HCT116 (cell line): ENCODE data around the gene LRRTM2. TPM values are rescaled to one million over a fixed set of nuclear protein-coding genes. Genes with fewer than 3 reads are reported as not detected.

Experiments
- ATAC-seq: fragments of 200-7000 bp; cut with Tn5 transposase; 2 replicates; pipeline ENCODE4 v1.9.1; 2020; ENCODE audit warnings: mild to moderate bottlenecking, moderate library complexity
- BruUV-seq: library from RNA; stranded (reverse); fragments of 400-500 nt; replicated peaks from 2 replicates; lab custom pipeline; 2021; lab: Mats Ljungman, UMichigan
- CTCF ChIA-PET: fragments of 300-600 bp; sonication (Branson Sonifier 250); formaldehyde crosslinking; loops from one replicate; lab custom pipeline; 2021; ENCODE audit warnings: antibody characterized with exemption; lab: Charles Lee
- POLR2A ChIA-PET: fragments of 300-600, 350-600 bp; sonication (Branson Sonifier 250); formaldehyde crosslinking; loops from one replicate; lab custom pipeline; 2021; ENCODE audit warnings: antibody characterized with exemption; lab: Charles Lee
- RAD21 ChIA-PET, 2 experiments: fragments of 300-600 bp; sonication (Branson Sonifier 250); formaldehyde crosslinking; loops; one replicate each; lab custom pipeline; 2023; ENCODE audit warnings: low total read pairs in 2 of 2; ENCODE audit not compliant: uncharacterized antibody in 2 of 2, unreplicated experiment in 2 of 2, low non-redundant PET in 1 of 2; lab: Charles Lee
- DNase-seq: peaks from one replicate; pipeline ENCODE4 v3.0.0-alpha.2; 2010; ENCODE audit warnings: low read depth, low spot score
- H2AFZ ChIP-seq: fragments of 200-600 bp; shearing (Covaris generic), sonication (generic); 2 replicates; pipeline ENCODE4 v1.6.1; 2017; ENCODE audit warnings: low read depth, mixed run types, mixed read lengths, antibody characterized with exemption, low read length; ENCODE audit not compliant: poor library complexity, severe bottlenecking
- H3K27ac ChIP-seq: 2 replicates; pipeline ENCODE4 v1.5.1; 2012; ENCODE audit warnings: low read depth, low read length
- H3K27me3 ChIP-seq: fragments of 200-600 bp; sonication (generic); 2 replicates; pipeline ENCODE4 v1.6.1; 2016; ENCODE audit warnings: mixed run types, low read length, mixed read lengths; ENCODE audit not compliant: insufficient read depth
- H3K36me3 ChIP-seq, 2 experiments: fragments of 200-500 bp in 1 of 2; fragments of 200-600 bp in 1 of 2; sonication (Bioruptor generic) in 1 of 2; sonication (generic) in 1 of 2; 2 replicates each; pipeline versions ENCODE4 v1.5.1 to v1.6.1; 2014 to 2016; ENCODE audit warnings: low read length in 2 of 2, inconsistent platforms in 1 of 2, mixed read lengths in 1 of 2, mixed run types in 1 of 2; ENCODE audit not compliant: insufficient read depth in 2 of 2, control insufficient read depth in 1 of 2
- H3K4me1 ChIP-seq, 2 experiments: fragments of 200-600 bp in 1 of 2; sonication (generic) in 1 of 2; 2 replicates each; pipeline versions ENCODE4 v1.5.1 to v1.6.1; 2012 to 2017; ENCODE audit warnings: low read length in 2 of 2, inconsistent platforms in 1 of 2, mild to moderate bottlenecking in 1 of 2, mixed read lengths in 1 of 2, mixed run types in 1 of 2, moderate library complexity in 1 of 2; ENCODE audit not compliant: insufficient read depth in 2 of 2, control insufficient read depth in 1 of 2
- H3K4me2 ChIP-seq: fragments of 200-600 bp; sonication (generic); 2 replicates; pipeline ENCODE4 v1.6.1; 2017; ENCODE audit warnings: mixed run types, low read length, mixed read lengths
- H3K4me3 ChIP-seq, 2 experiments: fragments of 200-600 bp in 1 of 2; sonication (generic) in 1 of 2; replicated peaks in 1 of 2; 2 replicates each; pipeline ENCODE4 v1.5.1; 2011 to 2016; ENCODE audit warnings: low read length in 2 of 2, control low read depth in 1 of 2, low read depth in 1 of 2, mild to moderate bottlenecking in 1 of 2, mixed read lengths in 1 of 2, mixed run types in 1 of 2
- H3K79me2 ChIP-seq: fragments of 200-600 bp; sonication (generic); 2 replicates; pipeline ENCODE4 v1.6.1; 2017; ENCODE audit warnings: mild to moderate bottlenecking, mixed run types, low read length, moderate library complexity, mixed read lengths; ENCODE audit not compliant: insufficient read depth
- H3K9ac ChIP-seq: fragments of 200-600 bp; sonication (generic); 2 replicates; pipeline ENCODE4 v1.6.1; 2016; ENCODE audit warnings: low read length, mixed read lengths
- H3K9me2 ChIP-seq: fragments of 200-600 bp; sonication (generic), shearing (Covaris generic); 2 replicates; pipeline ENCODE4 v1.6.1; 2017; ENCODE audit warnings: mixed run types, mild to moderate bottlenecking, moderate library complexity; ENCODE audit not compliant: insufficient read depth
- H3K9me3 ChIP-seq, 2 experiments: fragments of 200-500 bp in 1 of 2; fragments of 200-600 bp in 1 of 2; sonication (Bioruptor generic) in 1 of 2; sonication (generic) in 1 of 2; 2 replicates each; pipeline ENCODE4 v1.6.1; 2014 to 2017; ENCODE audit warnings: low read length in 2 of 2, mixed read lengths in 2 of 2, inconsistent platforms in 1 of 2, low read depth in 1 of 2, mild to moderate bottlenecking in 1 of 2, mixed run types in 1 of 2, moderate library complexity in 1 of 2; ENCODE audit not compliant: control insufficient read depth in 1 of 2, insufficient read depth in 1 of 2
- H4K20me1 ChIP-seq: fragments of 200-600 bp; sonication (generic), shearing (Covaris generic); 2 replicates; pipeline ENCODE4 v1.6.1; 2017; ENCODE audit warnings: mixed run types, mild to moderate bottlenecking, moderate library complexity; ENCODE audit not compliant: insufficient read depth
- CEBPB ChIP-seq: IDR thresholded peaks from 2 replicates; pipeline ENCODE4 v1.6.1; 2012; ENCODE audit warnings: low read depth
- EZH2 ChIP-seq: fragments of 200-600 bp; sonication (generic); IDR thresholded peaks from 2 replicates; pipeline ENCODE4 v1.6.1; 2017; ENCODE audit warnings: antibody characterized with exemption, mixed run types
- FOSL1 ChIP-seq: IDR thresholded peaks from 2 replicates; pipeline ENCODE4 v1.6.1; 2012; ENCODE audit warnings: low read depth
- SP1 ChIP-seq: IDR thresholded peaks from 2 replicates; pipeline ENCODE4 v1.6.1; 2012; ENCODE audit warnings: low read depth
- SRF ChIP-seq: IDR thresholded peaks from 2 replicates; pipeline ENCODE4 v1.6.1; 2012; ENCODE audit warnings: low read depth
- intact Hi-C: fragments of 100-400 bp; cut with micrococcal nuclease; formaldehyde crosslinking; loops from 2 replicates; pipeline ENCODE4 v1.10.0; 2022
- total RNA-seq: library from RNA; stranded (reverse); gene quantifications from one replicate; pipeline ENCODE4 v1.2.1, GENCODE V29; 2021; ENCODE audit not compliant: unreplicated experiment
- TF ChIP-seq, protein P1 (sequence below): IDR thresholded peaks from 2 replicates; pipeline ENCODE4 v1.6.1; 2012
- TF ChIP-seq, protein P2 (sequence below): IDR thresholded peaks from 2 replicates; pipeline ENCODE4 v1.6.1; 2012

Gene LRRTM2
- total RNA-seq, 1 experiment from 2014 or later, result not detected

DNA sequence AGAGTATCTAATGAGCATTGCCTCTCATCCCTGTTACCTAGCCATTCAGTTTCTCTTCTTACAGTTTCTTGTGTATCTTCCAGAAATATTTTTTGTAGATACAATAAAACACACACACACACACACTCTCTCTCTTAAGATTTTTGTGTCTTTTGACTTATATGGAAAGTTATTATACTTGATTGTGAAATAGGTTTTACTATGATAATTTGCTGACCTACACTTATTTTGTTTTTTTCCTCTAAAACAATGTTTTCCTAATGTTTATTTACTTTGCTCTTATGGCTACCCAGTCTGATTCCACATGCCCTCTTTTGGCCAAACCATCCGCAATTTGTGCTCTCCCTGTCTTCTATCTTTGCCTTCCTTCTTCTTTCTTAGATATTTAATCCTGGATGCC is 25.3 kb downstream of the LRRTM2 start:
- no peaks in the 10 kb centered on the region for H3K4me1 ChIP-seq
- ATAC-seq (no peak), DNase-seq (no peak)
- no peak overlapping the region for H3K27ac ChIP-seq
- no peaks in the 10 kb centered on the region for H3K36me3 ChIP-seq
- CTCF ChIA-PET, result no interaction called here
- intact Hi-C loops, result no loop called here
- H3K9me2 ChIP-seq, result no peaks in the 10 kb centered on the region
- POLR2A ChIA-PET, result no interaction called here
- H3K9me3 ChIP-seq, result no peaks in the 10 kb centered on the region
- TF ChIP-seq SRF, result no peak
- TF ChIP-seq CEBPB, result no peak
- TF ChIP-seq, all 23 proteins: peak for 0
- Histone ChIP-seq H4K20me1 (peaks cover 10% of the 10 kb centered on the region; the same call in 1 of the 2 replicates), H3K4me3 (no peak overlapping the region), H3K9ac (no peak overlapping the region), H3K4me2 (no peak overlapping the region), H3K27me3 (no peaks in the 10 kb centered on the region), H2AFZ (no peak overlapping the region), H3K79me2 (peaks cover 93% of the 10 kb centered on the region)
- no TSS peak for BruUV-seq
- RAD21 ChIA-PET, result interaction anchor here in 1 of 2 experiments (0.7 kb wide), 1 partner anchor 211 kb away, joined by 3 read pairs; no protein-coding TSS in a partner anchor

DNA sequence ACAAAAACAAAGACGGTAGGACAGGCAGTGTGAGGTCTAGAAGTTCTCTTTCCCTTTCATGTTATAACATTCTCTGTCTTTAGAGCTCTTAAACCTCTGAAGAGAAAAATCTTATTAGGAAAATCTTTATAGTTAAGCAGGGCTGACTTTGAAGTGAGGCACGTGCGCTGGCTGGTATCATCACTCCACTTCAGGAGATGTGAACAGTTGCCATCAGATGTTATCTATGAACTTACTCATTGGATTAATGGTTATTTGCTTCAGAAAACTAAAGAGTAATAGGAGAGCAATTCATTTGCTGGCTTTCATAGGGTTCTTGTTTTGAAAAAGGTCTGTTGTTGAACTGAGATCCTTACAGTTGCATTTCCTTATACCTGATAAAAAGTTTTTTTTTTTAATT is 25.7 kb downstream of the LRRTM2 start:
- intact Hi-C loops, result no loop called here
- ChIA-PET RAD21 (interaction anchor here in 1 of 2 experiments (0.7 kb wide), 1 partner anchor 211 kb away, joined by 3 read pairs; no protein-coding TSS in a partner anchor), POLR2A (no interaction called here), CTCF (no interaction called here)
- Histone ChIP-seq H3K9ac (no peak overlapping the region), H3K4me3 (no peak overlapping the region), H3K4me2 (no peak overlapping the region), H3K36me3 (no peaks in the 10 kb centered on the region), H3K9me2 (no peaks in the 10 kb centered on the region), H3K27me3 (no peaks in the 10 kb centered on the region), H4K20me1 (peaks cover 10% of the 10 kb centered on the region; the same call in 1 of the 2 replicates), H3K79me2 (peaks cover 94% of the 10 kb centered on the region), H3K27ac (no peak overlapping the region), H2AFZ (no peak overlapping the region), H3K9me3 (no peaks in the 10 kb centered on the region), H3K4me1 (no peaks in the 10 kb centered on the region)
- no peak for ATAC-seq
- BruUV-seq, result no TSS peak
- no peak for DNase-seq
- no peak for TF ChIP-seq SP1
- no peak for TF ChIP-seq FOSL1
- TF ChIP-seq, protein P1, sequence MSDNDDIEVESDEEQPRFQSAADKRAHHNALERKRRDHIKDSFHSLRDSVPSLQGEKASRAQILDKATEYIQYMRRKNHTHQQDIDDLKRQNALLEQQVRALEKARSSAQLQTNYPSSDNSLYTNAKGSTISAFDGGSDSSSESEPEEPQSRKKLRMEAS, result no peak
- TF ChIP-seq, protein P2, sequence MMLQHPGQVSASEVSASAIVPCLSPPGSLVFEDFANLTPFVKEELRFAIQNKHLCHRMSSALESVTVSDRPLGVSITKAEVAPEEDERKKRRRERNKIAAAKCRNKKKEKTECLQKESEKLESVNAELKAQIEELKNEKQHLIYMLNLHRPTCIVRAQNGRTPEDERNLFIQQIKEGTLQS, result no peak
- TF ChIP-seq EZH2, result no peak
